IMR-90 (cell line): ENCODE results near the gene FTL. TPM values are rescaled to one million over a fixed set of nuclear protein-coding genes. Genes with fewer than 3 reads are reported as not detected.

Experiments used
- ATAC-seq: fragments of 200-7000 bp; cut with Tn5 transposase; 2 replicates; pipeline ENCODE4 v1.9.1; 2020; ENCODE audit warnings: low read depth, mild to moderate bottlenecking, moderate library complexity
- BruUV-seq: library from RNA; stranded (reverse); fragments of 400-500 nt; replicated peaks from 2 replicates; lab custom pipeline; 2021; lab: Mats Ljungman, UMichigan
- CTCF ChIA-PET: fragments of 300-600 bp; formaldehyde crosslinking; extraction: SDS; loops from one replicate; lab custom pipeline; 2021; ENCODE audit warnings: antibody characterized with exemption; lab: Yijun Ruan, JAX
- POLR2A ChIA-PET: fragments of 300-600 bp; sonication (Branson Sonifier 250); formaldehyde crosslinking; loops from one replicate; lab custom pipeline; 2022; ENCODE audit warnings: antibody characterized with exemption; ENCODE audit not compliant: unreplicated experiment; lab: Charles Lee
- DNase-seq: peaks from one replicate; pipeline ENCODE4 v3.0.0; 2013
- H2AFZ ChIP-seq: replicated peaks from 2 replicates; pipeline ENCODE3; 2013; ENCODE audit warnings: low read length, mild to moderate bottlenecking; ENCODE audit not compliant: poor library complexity
- H2AK5ac ChIP-seq: 2 replicates; pipeline ENCODE4 v1.6.1; 2013; ENCODE audit warnings: low read depth, low read length, inconsistent platforms
- H2AK9ac ChIP-seq: replicated peaks from 2 replicates; pipeline ENCODE3; 2013; ENCODE audit warnings: mild to moderate bottlenecking, low read depth, low read length, moderate library complexity; ENCODE audit not compliant: poor library complexity
- H2BK120ac ChIP-seq: 2 replicates; pipeline ENCODE4 v1.6.1; 2013; ENCODE audit warnings: low read depth, low read length, inconsistent platforms
- H2BK15ac ChIP-seq: 3 replicates; pipeline ENCODE4 v1.6.1; 2013; ENCODE audit warnings: low read depth, low read length, inconsistent platforms
- H2BK20ac ChIP-seq: 2 replicates; pipeline ENCODE4 v1.6.1; 2013; ENCODE audit warnings: low read depth, mild to moderate bottlenecking, inconsistent platforms, low read length, moderate library complexity
- H2BK5ac ChIP-seq: 2 replicates; pipeline ENCODE4 v1.6.1; 2013; ENCODE audit warnings: mild to moderate bottlenecking, low read depth, low read length, inconsistent platforms; ENCODE audit not compliant: poor library complexity, severe bottlenecking
- H3K14ac ChIP-seq: replicated peaks from 2 replicates; pipeline ENCODE4 v1.6.1; 2013; ENCODE audit warnings: low read depth, low read length, inconsistent platforms
- H3K18ac ChIP-seq: 2 replicates; pipeline ENCODE4 v1.6.1; 2013; ENCODE audit warnings: low read depth, low read length, control low read depth
- H3K23ac ChIP-seq: 2 replicates; pipeline ENCODE4 v1.6.1; 2013; ENCODE audit warnings: low read depth, low read length, inconsistent platforms
- H3K27ac ChIP-seq: 2 replicates; pipeline ENCODE4 v1.5.1; 2013; ENCODE audit warnings: mild to moderate bottlenecking, control low read depth, low read length; ENCODE audit not compliant: insufficient read depth
- H3K27me3 ChIP-seq: 2 replicates; pipeline ENCODE4 v1.6.1; 2013; ENCODE audit warnings: low read length; ENCODE audit not compliant: control insufficient read depth, insufficient read depth
- H3K36me3 ChIP-seq: 2 replicates; pipeline ENCODE4 v1.6.1; 2013; ENCODE audit warnings: low read length, mixed read lengths; ENCODE audit not compliant: control insufficient read depth, insufficient read depth
- H3K4ac ChIP-seq: 2 replicates; pipeline ENCODE4 v1.6.1; 2013; ENCODE audit warnings: low read depth, low read length, inconsistent platforms
- H3K4me1 ChIP-seq: 2 replicates; pipeline ENCODE4 v1.6.1; 2013; ENCODE audit warnings: low read length, mixed read lengths; ENCODE audit not compliant: control insufficient read depth, insufficient read depth
- H3K4me2 ChIP-seq: 2 replicates; pipeline ENCODE4 v1.6.1; 2013; ENCODE audit warnings: low read depth, mild to moderate bottlenecking, control low read depth, low read length, moderate library complexity
- H3K4me3 ChIP-seq: 2 replicates; pipeline ENCODE4 v1.5.1; 2013; ENCODE audit warnings: low read depth, mild to moderate bottlenecking, control low read depth, low read length, moderate library complexity; ENCODE audit not compliant: insufficient read depth
- H3K56ac ChIP-seq: 2 replicates; pipeline ENCODE4 v1.6.1; 2013; ENCODE audit warnings: low read length, inconsistent platforms; ENCODE audit not compliant: insufficient read depth; ENCODE audit errors: extremely low read depth
- H3K79me1 ChIP-seq, 2 experiments: 2 replicates each; pipeline ENCODE4 v1.6.1; 2013; ENCODE audit warnings: low read length in 2 of 2, inconsistent platforms in 1 of 2, low read depth in 1 of 2
- H3K9ac ChIP-seq: 2 replicates; pipeline ENCODE4 v1.6.1; 2013; ENCODE audit warnings: low read depth, low read length, control low read depth
- H3K9me1 ChIP-seq: 2 replicates; pipeline ENCODE4 v1.6.1; 2013; ENCODE audit warnings: low read length, inconsistent platforms; ENCODE audit not compliant: insufficient read depth
- H3K9me3 ChIP-seq: 2 replicates; pipeline ENCODE4 v1.6.1; 2013; ENCODE audit warnings: low read length; ENCODE audit not compliant: control insufficient read depth, insufficient read depth
- H4K20me1 ChIP-seq: 2 replicates; pipeline ENCODE4 v1.6.1; 2013; ENCODE audit warnings: low read length, inconsistent platforms; ENCODE audit not compliant: insufficient read depth
- H4K5ac ChIP-seq: 2 replicates; pipeline ENCODE4 v1.6.1; 2013; ENCODE audit warnings: mild to moderate bottlenecking, low read depth, low read length, control low read depth
- H4K8ac ChIP-seq, 2 experiments: 2 replicates each; pipeline ENCODE4 v1.6.1; 2013; ENCODE audit warnings: low read depth in 2 of 2, low read length in 2 of 2, control low read depth in 1 of 2, inconsistent platforms in 1 of 2
- H4K91ac ChIP-seq: 2 replicates; pipeline ENCODE4 v1.6.1; 2013; ENCODE audit warnings: low read depth, low read length, inconsistent platforms; ENCODE audit not compliant: insufficient read depth
- BHLHE40 ChIP-seq: fragments of 150-350 bp; IDR thresholded peaks from 2 replicates; pipeline ENCODE4 v1.6.1; 2016; ENCODE audit warnings: mild to moderate bottlenecking, low read depth, low read length
- CEBPB ChIP-seq: IDR thresholded peaks from 2 replicates; pipeline ENCODE4 v1.6.1; 2012; ENCODE audit warnings: low read depth, low read length, improper control_type of control experiment
- ELK1 ChIP-seq: fragments of 150-350 bp; IDR thresholded peaks from 2 replicates; pipeline ENCODE4 v1.6.1; 2016; ENCODE audit warnings: low read depth, mild to moderate bottlenecking, low read length, moderate library complexity, borderline replicate concordance
- MAFK ChIP-seq: IDR thresholded peaks from 2 replicates; pipeline ENCODE4 v1.6.1; 2012; ENCODE audit warnings: low read depth, low read length, improper control_type of control experiment
- MAZ ChIP-seq: IDR thresholded peaks from 2 replicates; pipeline ENCODE4 v1.6.1; 2012; ENCODE audit warnings: low read depth, mild to moderate bottlenecking, low read length, improper control_type of control experiment, moderate library complexity, borderline replicate concordance
- POLR2A ChIP-seq: IDR thresholded peaks from 2 replicates; pipeline ENCODE4 v1.6.1; 2012; ENCODE audit warnings: mild to moderate bottlenecking, low read depth, low read length
- RAD21 ChIP-seq: IDR thresholded peaks from 2 replicates; pipeline ENCODE4 v1.6.1; 2012; ENCODE audit warnings: low read length, improper control_type of control experiment
- RFX5 ChIP-seq: IDR thresholded peaks from 2 replicates; pipeline ENCODE4 v1.8.0; 2012; ENCODE audit warnings: low read depth, mild to moderate bottlenecking, low read length, moderate library complexity
- WGBS, 2 experiments: methylation state at CpG; one replicate each; pipeline versions ENCODE4 v1.1.5 to v1.1.7; 2013; ENCODE audit warnings: missing lambda C conversion rate in 2 of 2; ENCODE audit not compliant: insufficient read length in 1 of 2; ENCODE audit errors: extremely low coverage in 2 of 2; 5-methylcytosine and 5-hydroxymethylcytosine counted together
- dilution Hi-C: fragments of 300-500 bp; cut with HindIII; formaldehyde crosslinking; loops from one replicate; pipeline ENCODE4 v1.14.3; 2018; ENCODE audit warnings: low sequenced_read_pairs; ENCODE audit not compliant: unreplicated experiment
- in situ Hi-C: fragments of 300-500 bp; cut with MboI; formaldehyde crosslinking; loops from 3 replicates; pipeline ENCODE4 v1.14.3; 2019; ENCODE audit warnings: low sequenced_read_pairs, inconsistent platforms, mixed read lengths
- intact Hi-C: fragments of 100-400 bp; cut with micrococcal nuclease; formaldehyde crosslinking; loops from 2 replicates; pipeline ENCODE4 v1.10.0; 2022
- polyA plus RNA-seq, 3 experiments: library from polyadenylated mRNA; depleted of rRNA; stranded (reverse); fragments of >200 nt; gene quantifications; 2 replicates each; pipeline ENCODE4 v1.2.3, GENCODE V29; 2012; ENCODE audit warnings: low replicate concordance in 1 of 3
- total RNA-seq: library from RNA; depleted of rRNA; stranded (reverse); fragments of >200 nt; gene quantifications from 2 replicates; pipeline ENCODE4 v1.2.3, GENCODE V29; 2012
- TF ChIP-seq, protein P1 (sequence below): fragments of 150-350 bp; IDR thresholded peaks from 2 replicates; pipeline ENCODE4 v1.6.1; 2017; ENCODE audit warnings: mild to moderate bottlenecking, antibody characterized with exemption, low read length, low read depth

FTL gene
- total and polyA plus RNA-seq, 2 of the 4 experiments (the other 2 are of a cell fraction) = 1,057 to 2,944 TPM

DNA sequence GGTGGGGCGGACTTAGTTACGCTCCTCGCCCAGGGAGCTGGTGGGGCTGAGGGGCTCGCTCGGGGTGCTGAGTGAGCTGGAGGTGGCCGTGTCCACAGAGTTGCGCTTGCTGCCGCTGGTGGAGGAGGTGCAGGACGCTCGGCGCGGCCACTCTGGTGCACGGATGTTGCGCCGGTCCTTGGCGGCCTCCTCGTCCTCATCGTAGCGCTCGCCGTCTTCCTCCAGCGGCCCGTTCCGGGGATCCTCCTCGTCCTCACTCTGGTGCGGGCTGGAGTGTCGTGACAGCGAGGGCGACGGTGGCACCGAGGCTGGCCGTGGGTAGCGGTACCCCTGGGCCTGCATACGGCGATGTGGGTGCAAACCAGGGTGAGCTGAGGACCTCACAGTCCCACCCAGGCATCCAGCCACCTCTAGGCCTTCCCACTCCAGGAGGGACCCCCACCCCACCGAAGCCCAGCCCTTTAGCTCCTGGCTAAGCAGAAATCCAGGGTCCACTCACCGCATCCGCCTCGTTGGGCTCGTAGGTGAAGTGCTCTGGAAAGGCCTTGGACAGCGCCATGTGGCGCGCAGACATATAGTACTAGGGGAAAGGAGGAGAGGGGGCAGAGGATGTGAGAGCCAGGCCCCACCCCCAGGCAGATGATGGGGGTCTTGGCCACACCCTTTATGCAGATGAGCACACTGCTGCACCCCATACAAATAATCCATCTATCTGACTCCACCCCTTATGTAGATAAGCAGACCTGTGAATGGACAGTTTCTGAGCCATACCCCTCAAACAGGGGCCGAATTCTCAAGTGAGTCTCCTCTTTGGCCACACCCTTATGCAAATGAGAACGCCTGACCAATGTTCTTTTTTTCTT, 4.4 kb downstream of the FTL start:
- ATAC-seq (no peak), DNase-seq (no peak)
- intact Hi-C loops = loop anchor here (2.0 to 10.0 kb wide), 2 partner anchors 175 to 325 kb away; partner anchors contain the start of gene CA11
- Histone ChIP-seq H2BK120ac (no peak overlapping the region), H3K4me1 (peaks cover 2% of the 10 kb centered on the region), H3K27me3 (no peaks in the 10 kb centered on the region), H3K9me3 (no peaks in the 10 kb centered on the region), H3K56ac (no peak overlapping the region), H3K4ac (no peak overlapping the region), H3K27ac (no peak overlapping the region), H2AK9ac (no peak overlapping the region), H3K14ac (no peak overlapping the region), H4K91ac (no peak overlapping the region), H2AFZ (no peak overlapping the region), H3K79me1 (peaks cover 0 to 40% of the 10 kb centered on the region in 2 experiments; a peak in 3 of 4 replicates), H4K5ac (no peak overlapping the region), H3K36me3 (peaks cover 40% of the 10 kb centered on the region), H2BK15ac (no peak overlapping the region), H3K23ac (no peak overlapping the region), H3K4me3 (no peak overlapping the region), H3K9ac (no peak overlapping the region), H3K18ac (no peak overlapping the region), H3K9me1 (peaks cover 8% of the 10 kb centered on the region), H2AK5ac (no peak overlapping the region), H2BK20ac (no peak overlapping the region), H4K8ac (no peak overlapping the region), H4K20me1 (peaks cover 45% of the 10 kb centered on the region), H3K4me2 (no peak overlapping the region), H2BK5ac (no peak overlapping the region)
- ChIA-PET CTCF (no interaction called here), POLR2A (no interaction called here)
- TF ChIP-seq MAFK = no peak
- TF ChIP-seq MAZ = no peak
- TF ChIP-seq BHLHE40 = no peak
- TF ChIP-seq ELK1 = no peak
- no peak for TF ChIP-seq CEBPB
- no peak for TF ChIP-seq POLR2A
- TF ChIP-seq, protein P1, sequence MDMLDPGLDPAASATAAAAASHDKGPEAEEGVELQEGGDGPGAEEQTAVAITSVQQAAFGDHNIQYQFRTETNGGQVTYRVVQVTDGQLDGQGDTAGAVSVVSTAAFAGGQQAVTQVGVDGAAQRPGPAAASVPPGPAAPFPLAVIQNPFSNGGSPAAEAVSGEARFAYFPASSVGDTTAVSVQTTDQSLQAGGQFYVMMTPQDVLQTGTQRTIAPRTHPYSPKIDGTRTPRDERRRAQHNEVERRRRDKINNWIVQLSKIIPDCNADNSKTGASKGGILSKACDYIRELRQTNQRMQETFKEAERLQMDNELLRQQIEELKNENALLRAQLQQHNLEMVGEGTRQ = no peak
- TF ChIP-seq RAD21 = no peak
- no peak for TF ChIP-seq RFX5
- 97% methylated on average over 28 of the region's 45 CpGs; no CpG with 5 or more reads in 1 of the 2 experiments for WGBS, 2 experiments
- BruUV-seq = no TSS peak
- dilution Hi-C loops = no loop called here
- in situ Hi-C loops = loop anchor here (5.0 to 10.0 kb wide), 2 partner anchors 177 to 325 kb away; partner anchors contain the start of gene CA11
